Neuronal stem cell (in vitro differentiated cells): ENCODE measurements around the gene B9D2.
A peak's percentile ranks its signal among the peaks of the same experiment; 100 is the strongest.

Source experiments
- DNase-seq: peaks from one replicate; pipeline ENCODE4 v3.0.0-alpha.2; 2013; ENCODE audit warnings: low spot score
- H2AFZ ChIP-seq: one replicate; pipeline ENCODE4 v1.6.1; 2013; ENCODE audit warnings: mild to moderate bottlenecking, low read length, inconsistent platforms
- H2AK5ac ChIP-seq: 2 replicates; pipeline ENCODE4 v1.6.1; 2013; ENCODE audit warnings: low read depth, mild to moderate bottlenecking, inconsistent platforms, low read length, moderate library complexity, mixed read lengths
- H2BK120ac ChIP-seq: 2 replicates; pipeline ENCODE4 v1.6.1; 2013; ENCODE audit warnings: low read depth, mild to moderate bottlenecking, inconsistent platforms, low read length, moderate library complexity, mixed read lengths
- H2BK12ac ChIP-seq: one replicate; pipeline ENCODE4 v1.6.1; 2013; ENCODE audit warnings: low read length, inconsistent platforms
- H2BK15ac ChIP-seq: 2 replicates; pipeline ENCODE4 v1.6.1; 2013; ENCODE audit warnings: mild to moderate bottlenecking, low read length, inconsistent platforms, mixed read lengths
- H2BK5ac ChIP-seq: one replicate; pipeline ENCODE4 v1.6.1; 2013; ENCODE audit warnings: inconsistent platforms, mild to moderate bottlenecking, low read length, moderate library complexity
- H3K14ac ChIP-seq: one replicate; pipeline ENCODE4 v1.6.1; 2013; ENCODE audit warnings: low read length, inconsistent platforms
- H3K18ac ChIP-seq: 2 replicates; pipeline ENCODE4 v1.6.1; 2013; ENCODE audit warnings: low read length, inconsistent platforms
- H3K23ac ChIP-seq: 2 replicates; pipeline ENCODE4 v1.6.1; 2013; ENCODE audit warnings: low read depth, mild to moderate bottlenecking, mixed read lengths, low read length, inconsistent platforms; ENCODE audit not compliant: poor library complexity
- H3K27ac ChIP-seq: replicated peaks from 3 replicates; pipeline ENCODE4 v1.5.1; 2013; ENCODE audit warnings: low read length, inconsistent platforms
- H3K27me3 ChIP-seq, 3 experiments: 2 replicates each; pipeline ENCODE4 v1.6.1; 2013; ENCODE audit warnings: low read length in 3 of 3, mild to moderate bottlenecking in 2 of 3, inconsistent platforms in 1 of 3, low read depth in 1 of 3, mixed read lengths in 1 of 3, moderate library complexity in 1 of 3; ENCODE audit not compliant: control insufficient read depth in 3 of 3, insufficient read depth in 3 of 3
- H3K36me3 ChIP-seq, 2 donors: replicated peaks in 1 of 2; 2 replicates each; pipeline ENCODE4 v1.6.1; 2013; ENCODE audit warnings: low read length in 2 of 2; ENCODE audit not compliant: control insufficient read depth in 2 of 2, insufficient read depth in 2 of 2
- H3K4ac ChIP-seq: 2 replicates; pipeline ENCODE4 v1.6.1; 2013; ENCODE audit warnings: inconsistent platforms, mild to moderate bottlenecking, low read length, moderate library complexity
- H3K4me1 ChIP-seq, 2 donors: 1 replicate in 1 of 2; 2 replicates in 1 of 2; pipeline ENCODE4 v1.6.1; 2013; ENCODE audit warnings: low read length in 2 of 2, low read depth in 1 of 2; ENCODE audit not compliant: control insufficient read depth in 2 of 2, insufficient read depth in 1 of 2
- H3K4me2 ChIP-seq: one replicate; pipeline ENCODE4 v1.6.1; 2013; ENCODE audit warnings: mild to moderate bottlenecking, low read length, inconsistent platforms; ENCODE audit not compliant: insufficient read depth, poor library complexity, severe bottlenecking
- H3K4me3 ChIP-seq, 2 donors: 2 replicates each; pipeline ENCODE4 v1.5.1; 2013; ENCODE audit warnings: low read length in 2 of 2, mild to moderate bottlenecking in 2 of 2, inconsistent platforms in 1 of 2, moderate library complexity in 1 of 2
- H3K79me1 ChIP-seq: one replicate; pipeline ENCODE4 v1.6.1; 2013; ENCODE audit warnings: low read depth, mild to moderate bottlenecking, inconsistent platforms, low read length, moderate library complexity
- H3K9ac ChIP-seq: one replicate; pipeline ENCODE4 v1.6.1; 2013; ENCODE audit warnings: mild to moderate bottlenecking, low read depth, low read length, inconsistent platforms; ENCODE audit not compliant: poor library complexity
- H3K9me3 ChIP-seq, 2 donors: replicated peaks in 1 of 2; 2 replicates each; pipeline versions ENCODE3 to v1.6.1; 2013; ENCODE audit warnings: low read length in 2 of 2, mild to moderate bottlenecking in 2 of 2, inconsistent platforms in 1 of 2, low read depth in 1 of 2, mixed read lengths in 1 of 2, moderate library complexity in 1 of 2; ENCODE audit not compliant: control insufficient read depth in 2 of 2, insufficient read depth in 1 of 2
- H4K8ac ChIP-seq: one replicate; pipeline ENCODE4 v1.6.1; 2013; ENCODE audit warnings: low read depth, mild to moderate bottlenecking, inconsistent platforms, low read length, moderate library complexity
- H4K91ac ChIP-seq: one replicate; pipeline ENCODE4 v1.6.1; 2013; ENCODE audit warnings: low read length, low read depth, mild to moderate bottlenecking, inconsistent platforms; ENCODE audit not compliant: poor library complexity
- WGBS, 2 donors: extraction: QIAGEN DNeasy Blood & Tissue Kit; methylation state at CpG; one replicate each; pipeline ENCODE4 v1.1.7; 2013; ENCODE audit warnings: missing lambda C conversion rate in 2 of 2, mixed read lengths in 1 of 2; ENCODE audit not compliant: insufficient read length in 2 of 2, insufficient replicate concordance in 1 of 2; ENCODE audit errors: extremely low coverage in 2 of 2; 5-methylcytosine and 5-hydroxymethylcytosine counted together

B9D2 gene

GRCh38 chr19:41323430-41324125, 40.4 kb downstream of the B9D2 start:
- no peak overlapping the region for H4K8ac ChIP-seq
- peak overlapping the region; percentile 41 for H3K14ac ChIP-seq
- no peak overlapping the region for H2BK120ac ChIP-seq
- no peak overlapping the region for H3K4ac ChIP-seq
- no peak overlapping the region for H3K27ac ChIP-seq
- no peak overlapping the region for H3K4me2 ChIP-seq
- H3K18ac ChIP-seq: no peak overlapping the region
- no peak overlapping the region for H2BK12ac ChIP-seq
- peaks cover 2% of the 10 kb centered on the region for H3K79me1 ChIP-seq
- H2BK15ac ChIP-seq: no peak overlapping the region
- H3K4me3 ChIP-seq: no peak overlapping the region
- H2BK5ac ChIP-seq: no peak overlapping the region
- no peak overlapping the region for H2AFZ ChIP-seq
- H3K36me3 ChIP-seq: peaks cover 19 to 50% of the 10 kb centered on the region in 2 donors
- DNase-seq: no peak
- H2AK5ac ChIP-seq: no peak overlapping the region
- no peak overlapping the region for H4K91ac ChIP-seq
- peak overlapping the region; percentile 56 for H3K23ac ChIP-seq
- no peaks in the 10 kb centered on the region for H3K9me3 ChIP-seq
- no peak overlapping the region for H3K9ac ChIP-seq
- no CpG with 5 or more reads among the region's 16 CpGs for WGBS, 2 donors
- H3K27me3 ChIP-seq: peaks cover 0 to 19% (median 0%) of the 10 kb centered on the region in 3 experiments
- H3K4me1 ChIP-seq: peaks cover 30 to 36% of the 10 kb centered on the region in 2 donors

GRCh38 chr19:41323023-41323422, 40.9 kb downstream of the B9D2 start:
- Histone ChIP-seq H3K9me3 (no peaks in the 10 kb centered on the region), H3K18ac (no peak overlapping the region), H4K91ac (no peak overlapping the region), H3K4me1 (peaks cover 30 to 36% of the 10 kb centered on the region in 2 donors), H3K4me3 (no peak overlapping the region), H3K36me3 (peaks cover 22 to 54% of the 10 kb centered on the region in 2 donors), H3K27ac (no peak overlapping the region), H3K23ac (peak overlapping the region; percentile 6), H2BK12ac (no peak overlapping the region), H3K4ac (no peak overlapping the region), H2BK15ac (no peak overlapping the region), H4K8ac (no peak overlapping the region), H3K79me1 (peaks cover 2% of the 10 kb centered on the region), H3K27me3 (peaks cover 0 to 18% (median 0%) of the 10 kb centered on the region in 3 experiments), H2AFZ (no peak overlapping the region), H3K14ac (no peak overlapping the region), H2BK5ac (no peak overlapping the region), H3K9ac (no peak overlapping the region), H2AK5ac (no peak overlapping the region), H2BK120ac (no peak overlapping the region), H3K4me2 (no peak overlapping the region)
- no CpG with 5 or more reads among the region's 7 CpGs for WGBS, 2 donors
- no peak for DNase-seq

- Histone ChIP-seq H3K4me1 (peaks cover 27 to 36% of the 10 kb centered on the region in 2 donors), H4K91ac (no peak overlapping the region), H2BK15ac (no peak overlapping the region), H2AK5ac (no peak overlapping the region), H3K18ac (no peak overlapping the region), H3K79me1 (peaks cover 2% of the 10 kb centered on the region), H3K23ac (no peak overlapping the region), H2BK5ac (no peak overlapping the region), H3K9ac (no peak overlapping the region), H3K4me2 (no peak overlapping the region), H4K8ac (no peak overlapping the region), H3K4me3 (no peak overlapping the region), H3K36me3 (peaks cover 22 to 60% of the 10 kb centered on the region in 2 donors), H3K4ac (no peak overlapping the region), H3K14ac (no peak overlapping the region), H3K27me3 (peaks cover 0 to 14% (median 0%) of the 10 kb centered on the region in 3 experiments), H3K9me3 (no peaks in the 10 kb centered on the region), H2BK120ac (no peak overlapping the region), H2BK12ac (no peak overlapping the region), H2AFZ (no peak overlapping the region), H3K27ac (no peak overlapping the region)
- DNase-seq: no peak
- no CpG with 5 or more reads among the region's 11 CpGs for WGBS, 2 donors
Measured at GRCh38 chr19:41322451-41322850, 41.5 kb downstream of the B9D2 start.

GRCh38 chr19:41321600-41322270, 42.2 kb downstream of the B9D2 start:
- Histone ChIP-seq H3K79me1 (peaks cover 2% of the 10 kb centered on the region), H3K4ac (no peak overlapping the region), H2AK5ac (no peak overlapping the region), H3K4me3 (no peak overlapping the region), H3K9me3 (peaks cover 0 to 2% of the 10 kb centered on the region in 2 donors), H2BK12ac (no peak overlapping the region), H4K91ac (no peak overlapping the region), H3K4me2 (no peak overlapping the region), H3K27ac (no peak overlapping the region), H3K4me1 (peaks cover 23 to 31% of the 10 kb centered on the region in 2 donors), H4K8ac (no peak overlapping the region), H2BK15ac (no peak overlapping the region), H3K23ac (no peak overlapping the region), H3K36me3 (peaks cover 27 to 67% of the 10 kb centered on the region in 2 donors), H2BK120ac (no peak overlapping the region), H3K18ac (no peak overlapping the region), H3K14ac (no peak overlapping the region), H2AFZ (no peak overlapping the region), H3K9ac (no peak overlapping the region), H3K27me3 (peaks cover 0 to 7% (median 0%) of the 10 kb centered on the region in 3 experiments), H2BK5ac (no peak overlapping the region)
- DNase-seq: peak; percentile 51
- WGBS, 2 donors: no CpG with 5 or more reads among the region's 10 CpGs
